G401 (cell line): ENCODE results near the gene CLIC6. TPM values are rescaled to one million over a fixed set of nuclear protein-coding genes. Genes with fewer than 3 reads are reported as not detected.

Experiments
- DNase-seq: peaks from one replicate; pipeline ENCODE4 v3.0.0-alpha.2; 2015; ENCODE audit warnings: low spot score
- in situ Hi-C: cut with HindIII; loops from 2 replicates; pipeline ENCODE4 v1.10.0; 2016; ENCODE audit warnings: low sequenced_read_pairs, mixed read lengths
- total RNA-seq: library from RNA; depleted of rRNA; stranded (reverse); fragments of >200 nt; shearing (Covaris generic); gene quantifications from 2 replicates; pipeline ENCODE4 v1.2.3, GENCODE V29; 2014; rRNA removed

The CLIC6 gene
- total RNA-seq, 1 experiment from 2014 or later, result not detected

DNA sequence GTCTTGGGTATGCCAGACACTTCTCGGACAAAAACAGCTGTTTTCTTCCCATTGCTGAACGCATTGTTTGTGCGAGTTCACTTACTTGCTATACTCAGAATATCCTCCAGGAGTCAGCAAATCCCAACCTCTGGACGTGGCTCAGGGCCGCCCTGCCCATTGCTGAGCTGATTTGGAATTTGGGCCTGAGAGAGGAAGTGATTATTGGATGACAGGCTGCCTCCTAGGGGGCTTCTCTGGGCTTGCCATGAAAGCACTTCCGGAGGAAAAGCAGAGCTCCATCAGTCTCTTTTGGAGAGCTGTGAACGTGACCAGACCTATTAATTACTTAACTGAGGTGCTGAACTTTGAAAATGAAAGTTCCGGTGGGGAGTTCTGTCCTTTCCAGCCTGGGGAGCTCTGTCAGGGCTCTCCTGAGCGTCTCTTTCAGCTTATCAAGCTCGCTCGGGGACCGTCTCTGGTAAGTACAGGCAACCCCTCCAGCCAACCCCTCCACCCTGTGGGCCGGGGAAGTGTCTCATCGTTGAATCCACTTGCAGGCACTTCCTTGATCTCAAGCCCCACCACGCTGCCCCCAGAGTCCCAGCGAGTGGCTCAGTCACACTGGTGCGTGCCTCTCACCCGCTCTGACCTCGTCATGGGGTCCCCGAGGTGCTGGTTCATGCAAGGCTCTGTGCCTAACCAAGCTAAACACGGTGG, 76.9 kb downstream of the CLIC6 start:
- peak; percentile 36 for DNase-seq
- in situ Hi-C loops, result no loop called here

DNA sequence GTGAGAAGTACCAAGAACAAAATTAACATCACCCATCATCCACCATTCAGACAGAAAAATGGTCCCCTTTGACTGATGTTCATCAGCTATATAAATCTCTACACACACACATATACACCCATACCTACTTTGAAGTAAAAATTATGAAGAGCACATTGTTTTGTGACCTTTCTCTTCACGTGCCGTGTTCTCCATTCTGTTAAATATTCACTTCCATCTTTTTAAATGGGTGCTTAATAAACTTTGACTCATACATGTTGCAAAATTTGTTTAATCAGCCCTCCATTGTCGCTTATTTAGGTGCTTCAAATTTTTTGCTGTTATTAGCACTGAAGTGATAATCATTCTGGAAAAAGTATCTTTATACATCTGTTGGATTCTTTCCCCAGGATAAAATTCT, 80.1 kb downstream of the CLIC6 start:
- no peak for DNase-seq
- in situ Hi-C loops, result no loop called here

DNA sequence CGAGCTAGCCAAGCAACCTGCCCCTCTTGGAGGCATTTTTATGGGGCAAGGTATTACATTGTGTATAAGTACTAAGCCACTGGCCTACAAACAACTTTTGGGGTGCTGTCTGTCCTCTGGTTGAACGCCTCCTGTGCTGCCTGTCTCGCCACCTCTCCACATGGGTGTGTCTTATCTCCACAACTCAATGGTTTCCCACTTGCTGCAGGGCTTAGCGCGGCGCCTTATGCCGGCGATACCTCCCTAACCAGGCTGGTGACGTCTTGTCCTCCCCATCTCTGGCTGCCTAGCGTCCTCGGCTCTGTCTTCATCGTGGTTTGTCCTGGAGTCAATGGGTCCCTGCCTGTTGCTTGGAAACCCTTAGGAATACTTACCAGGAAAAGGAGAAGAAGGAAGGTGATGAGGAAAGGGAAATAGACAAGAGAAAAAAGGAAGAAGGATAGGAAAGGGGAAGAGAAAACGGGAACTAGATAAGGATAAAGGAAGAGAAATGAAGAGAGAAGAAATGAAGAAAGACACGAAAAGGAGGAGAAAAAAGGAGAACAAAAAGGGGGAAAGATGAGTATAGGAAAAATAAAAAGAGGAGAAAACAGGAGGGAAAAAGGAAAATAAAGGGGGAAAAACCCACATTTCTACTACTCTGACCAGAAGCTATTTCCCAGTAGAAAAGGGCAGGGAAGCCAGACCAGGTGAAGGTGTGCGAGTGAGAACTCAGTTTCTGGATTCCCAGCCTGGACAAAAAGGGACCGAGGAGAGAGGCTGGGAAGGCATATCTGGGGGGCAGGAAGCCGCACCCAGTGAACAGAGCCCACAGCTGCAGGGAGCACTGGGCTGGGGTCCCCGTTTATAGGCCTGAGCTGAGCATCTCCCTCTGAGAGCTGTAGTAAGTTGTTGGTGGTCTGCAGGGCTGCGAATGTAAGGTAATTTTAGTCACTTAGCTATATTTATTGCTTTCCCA, 86.2 kb downstream of the CLIC6 start:
- in situ Hi-C loops, result no loop called here

GRCh38 chr21:34761758-34762330, 93.0 kb downstream of the CLIC6 start:
- in situ Hi-C loops, result no loop called here
- DNase-seq, result no peak

More for the DNA sequence above, 86.2 kb downstream of the CLIC6 start:
- DNase-seq, result no peak

GRCh38 chr21:34762786-34763185, 94.0 kb downstream of the CLIC6 start:
- in situ Hi-C loops, result no loop called here
- DNase-seq, result no peak

DNA sequence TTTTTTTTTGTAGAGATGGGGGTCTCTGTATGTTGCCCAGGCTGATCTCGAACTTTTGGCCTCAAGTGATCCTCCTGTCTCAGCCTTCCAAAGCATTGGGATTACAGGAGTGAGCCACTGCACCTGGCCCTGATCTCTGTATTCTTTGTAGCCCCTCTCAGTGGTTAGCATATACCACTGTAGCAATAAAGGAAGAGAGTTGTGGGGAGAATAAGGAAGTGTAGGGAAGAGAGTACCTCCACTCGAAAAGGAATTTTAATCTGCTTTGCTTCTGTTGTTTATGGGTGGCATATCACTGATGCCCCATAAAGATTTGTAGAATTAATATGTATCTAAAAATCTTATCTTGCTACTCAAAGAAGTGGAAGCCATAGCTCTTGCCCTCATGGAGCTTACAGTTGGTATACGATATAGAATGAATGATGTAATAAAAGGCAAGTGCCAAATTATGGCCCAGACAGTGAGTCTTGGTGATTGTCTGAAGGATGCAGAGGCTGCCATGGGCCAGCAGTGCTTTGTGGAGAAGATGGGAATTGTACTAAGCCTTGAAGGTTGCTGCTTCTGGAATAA, 96.0 kb downstream of the CLIC6 start:
- DNase-seq, result no peak
- in situ Hi-C loops, result no loop called here

DNA sequence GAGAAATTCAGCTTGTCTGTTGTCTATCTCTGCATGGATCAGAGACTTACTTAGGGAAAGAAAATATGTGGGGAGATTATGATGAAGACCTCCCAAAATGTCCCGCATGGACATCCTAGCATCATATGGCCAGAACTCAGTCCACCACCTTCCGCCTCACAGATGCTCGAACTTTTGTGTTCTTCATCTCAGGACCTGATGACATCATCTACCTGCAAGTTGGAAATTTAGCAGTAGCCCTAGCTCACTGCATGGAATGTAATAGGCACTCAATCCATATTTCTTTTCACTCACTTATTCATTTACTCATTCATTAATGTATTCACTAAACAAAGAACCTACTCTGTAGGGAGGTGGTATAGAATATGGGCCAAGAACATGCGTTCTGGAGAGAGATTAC, 96.8 kb downstream of the CLIC6 start:
- in situ Hi-C loops, result no loop called here

DNA sequence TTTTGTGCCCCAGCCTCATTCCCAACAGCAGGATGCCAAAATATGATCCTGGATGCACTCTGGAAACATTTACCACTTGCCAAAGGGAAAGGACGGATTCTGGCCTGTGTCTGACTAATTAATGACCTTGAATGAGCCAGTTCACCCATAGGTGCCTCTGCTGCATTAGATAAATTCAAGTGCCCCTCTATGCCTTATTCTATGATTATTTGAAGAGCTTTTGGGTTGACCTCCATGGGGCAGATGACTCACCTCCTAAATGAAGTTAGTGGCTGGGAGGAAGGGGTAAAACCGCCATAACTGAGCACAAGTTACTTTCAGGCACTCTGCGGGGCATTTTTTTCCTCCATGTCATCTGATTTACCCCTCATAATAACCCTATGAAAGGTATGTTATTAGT, 98.1 kb downstream of the CLIC6 start:
- in situ Hi-C loops, result no loop called here

More for the DNA sequence above, 96.8 kb downstream of the CLIC6 start:
- DNase-seq, result no peak

More for the DNA sequence above, 98.1 kb downstream of the CLIC6 start:
- no peak for DNase-seq

Other genes starting within 250 kb of the CLIC6 start
- gene SMIM34, start 245.0 kb upstream of the CLIC6 start, total RNA-seq, result 0.68 TPM in 1 of 2 replicates, not detected in the other
- gene KCNE1, start 156.8 kb upstream of the CLIC6 start, total RNA-seq, result 0.14 and 0.18 TPM in 2 replicates
- 14.4 and 21.6 TPM in 2 replicates for gene RCAN1, start 53.9 kb upstream of the CLIC6 start, total RNA-seq